Measurements from ENCODE around the gene IL12A. TPM values are rescaled to one million over a fixed set of nuclear protein-coding genes. Genes with fewer than 3 reads are reported as not detected.

IL12A gene
- total RNA-seq, 1 experiment from 2014 or later, result 1.4 TPM

DNA sequence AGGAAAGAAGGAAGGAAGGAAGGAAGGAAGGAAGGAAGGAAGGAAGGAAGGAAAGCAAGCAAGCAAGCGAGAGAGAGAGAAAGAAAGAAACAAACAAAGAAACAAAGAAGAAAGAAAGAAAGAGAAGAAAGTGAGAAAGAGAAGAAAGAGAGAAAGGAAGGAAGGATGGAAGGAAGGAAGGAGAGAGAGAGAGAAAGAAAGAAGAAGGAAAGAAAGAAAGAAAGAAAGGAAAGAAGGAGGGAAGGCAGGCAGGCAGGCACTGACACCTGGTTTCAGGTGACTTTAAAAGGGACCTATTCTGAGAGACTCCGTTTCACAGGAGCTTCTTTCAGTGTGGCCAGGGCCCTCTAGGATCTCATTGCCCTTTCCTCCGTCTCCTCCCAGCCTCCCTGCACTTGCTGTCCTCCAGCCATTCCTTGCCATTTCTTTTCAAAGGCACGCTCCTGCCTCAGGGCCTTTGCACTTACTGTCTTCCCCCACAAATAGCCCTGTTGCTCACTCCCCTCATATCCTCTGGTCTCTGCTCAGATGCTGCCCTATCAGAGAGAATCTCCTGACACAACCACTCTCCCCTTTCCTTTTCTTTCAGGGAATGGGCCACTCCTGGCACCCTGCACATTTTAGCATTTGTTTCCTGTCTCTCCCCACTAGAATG, 31.5 kb downstream of the IL12A start:
- in situ Hi-C loops (cut with HindIII; ENCODE audit: low sequenced_read_pairs), result no loop called here

DNA sequence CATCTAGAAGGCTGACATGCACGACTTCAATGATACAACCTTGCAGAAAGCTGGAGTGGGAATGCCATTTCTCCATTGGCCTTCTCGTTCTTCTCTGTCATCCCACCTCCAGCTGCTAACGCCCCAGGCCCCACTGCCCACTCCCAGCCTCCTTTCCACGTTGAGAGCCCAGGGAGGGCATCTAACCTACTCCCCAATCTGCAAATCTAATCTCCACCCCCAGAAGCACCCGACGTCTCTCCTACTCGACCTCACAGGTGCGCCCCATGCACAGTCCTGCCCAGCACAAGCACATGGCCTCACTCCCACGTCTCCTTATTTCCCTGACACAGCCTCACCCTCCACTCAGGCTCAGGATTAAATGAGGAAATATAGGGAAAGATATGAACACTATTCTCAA, 33.4 kb downstream of the IL12A start:
- in situ Hi-C loops (cut with HindIII; ENCODE audit: low sequenced_read_pairs), result no loop called here
- DNase-seq (ENCODE audit: low spot score), result no peak

More for the DNA sequence above, 31.5 kb downstream of the IL12A start:
- no peak for DNase-seq (ENCODE audit: low spot score)

DNA sequence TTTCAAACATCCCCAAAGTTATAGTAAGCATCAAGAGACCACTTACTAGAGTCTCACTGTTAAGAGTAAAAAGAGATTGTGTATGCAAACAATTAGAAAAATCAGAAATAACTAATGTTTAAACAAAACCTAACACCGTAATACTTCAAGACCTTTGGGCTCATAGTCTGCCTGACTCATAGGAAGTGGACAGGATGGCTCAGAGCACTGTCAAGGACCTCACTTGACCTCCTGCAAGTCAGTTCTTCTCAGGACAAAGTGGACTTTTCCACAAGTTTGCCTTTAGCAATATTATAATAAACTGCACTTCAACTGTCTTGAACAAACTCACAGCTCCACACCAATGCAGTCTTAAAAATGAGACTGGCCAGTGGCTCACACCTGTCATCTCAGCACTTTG, 34.8 kb downstream of the IL12A start:
- in situ Hi-C loops (cut with HindIII; ENCODE audit: low sequenced_read_pairs), result no loop called here
- DNase-seq (ENCODE audit: low spot score), result no peak

- in situ Hi-C loops (cut with HindIII; ENCODE audit: low sequenced_read_pairs), result no loop called here
- DNase-seq (ENCODE audit: low spot score), result no peak
Measured at GRCh38 chr3:160027541-160028195, 39.0 kb downstream of the IL12A start.

GRCh38 chr3:160035757-160036156, 47.1 kb downstream of the IL12A start:
- in situ Hi-C loops (cut with HindIII; ENCODE audit: low sequenced_read_pairs), result no loop called here
- DNase-seq (ENCODE audit: low spot score), result no peak

GRCh38 chr3:160038862-160039562, 50.4 kb downstream of the IL12A start:
- in situ Hi-C loops (cut with HindIII; ENCODE audit: low sequenced_read_pairs), result no loop called here
- DNase-seq (ENCODE audit: low spot score), result peak; percentile 37

DNA sequence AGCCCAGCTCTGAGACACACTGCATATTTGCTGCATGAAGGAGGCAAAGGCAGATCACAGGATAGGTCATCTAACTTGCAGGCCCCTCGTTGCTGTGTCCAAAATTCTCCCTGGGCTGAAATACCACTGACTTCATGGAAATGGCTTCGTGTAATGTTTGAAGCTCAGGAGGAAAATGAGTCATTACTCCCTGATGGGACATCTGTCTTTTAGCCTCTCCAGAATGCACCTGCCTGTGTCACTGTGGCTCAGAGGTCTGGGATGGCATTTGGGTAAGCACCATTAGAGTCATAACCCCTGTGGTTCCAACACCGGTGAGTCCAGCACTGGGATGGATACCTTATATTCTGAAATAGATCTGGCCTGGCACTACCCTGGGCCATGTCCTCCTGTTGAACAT, 51.5 kb downstream of the IL12A start:
- in situ Hi-C loops (cut with HindIII; ENCODE audit: low sequenced_read_pairs), result no loop called here
- peak; percentile 59 for DNase-seq (ENCODE audit: low spot score)

DNA sequence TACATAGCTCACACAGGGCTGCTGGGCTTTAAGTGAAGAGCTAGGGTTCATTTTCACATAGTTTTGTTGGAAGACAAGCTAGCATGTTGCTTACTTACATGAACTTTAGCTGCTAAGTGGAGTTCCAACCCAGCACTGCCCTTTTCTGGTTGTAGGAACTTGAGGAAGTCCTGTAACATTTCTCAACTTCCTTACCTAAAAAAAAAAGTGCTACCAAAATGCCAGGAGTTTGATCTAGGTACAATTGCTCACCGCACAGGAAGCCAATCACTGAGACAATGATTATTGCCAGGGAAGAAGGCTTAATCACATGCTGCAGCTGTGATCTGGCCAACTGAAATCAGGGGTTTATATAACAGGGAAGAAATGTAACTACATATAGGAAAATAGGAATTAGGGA, 52.8 kb downstream of the IL12A start:
- in situ Hi-C loops (cut with HindIII; ENCODE audit: low sequenced_read_pairs), result no loop called here
- no peak for DNase-seq (ENCODE audit: low spot score)

GRCh38 chr3:160044121-160044520, 55.5 kb downstream of the IL12A start:
- in situ Hi-C loops (cut with HindIII; ENCODE audit: low sequenced_read_pairs), result no loop called here
- no peak for DNase-seq (ENCODE audit: low spot score)

Other genes with a start within 250 kb of the IL12A start
- 0.25 and 5.0 TPM in 2 replicates for gene SCHIP1, start 149.0 kb upstream of the IL12A start, total RNA-seq (2014; rRNA removed; shearing (Covaris generic))
- 0.25 TPM in 1 of 2 replicates, not detected in the other for gene C3orf80, start 236.6 kb downstream of the IL12A start, total RNA-seq (2014; rRNA removed; shearing (Covaris generic))

Measured in G401 (cell line).